Neuronal stem cell (in vitro differentiated cells): ENCODE results near the gene LRIG1.

Source experiments
- DNase-seq: peaks from one replicate; pipeline ENCODE4 v3.0.0-alpha.2; 2013; ENCODE audit warnings: low spot score
- H2AFZ ChIP-seq: one replicate; pipeline ENCODE4 v1.6.1; 2013; ENCODE audit warnings: mild to moderate bottlenecking, low read length, inconsistent platforms
- H2AK5ac ChIP-seq: 2 replicates; pipeline ENCODE4 v1.6.1; 2013; ENCODE audit warnings: low read depth, mild to moderate bottlenecking, inconsistent platforms, low read length, moderate library complexity, mixed read lengths
- H2BK120ac ChIP-seq: 2 replicates; pipeline ENCODE4 v1.6.1; 2013; ENCODE audit warnings: low read depth, mild to moderate bottlenecking, inconsistent platforms, low read length, moderate library complexity, mixed read lengths
- H2BK12ac ChIP-seq: one replicate; pipeline ENCODE4 v1.6.1; 2013; ENCODE audit warnings: low read length, inconsistent platforms
- H2BK15ac ChIP-seq: 2 replicates; pipeline ENCODE4 v1.6.1; 2013; ENCODE audit warnings: mild to moderate bottlenecking, low read length, inconsistent platforms, mixed read lengths
- H2BK5ac ChIP-seq: one replicate; pipeline ENCODE4 v1.6.1; 2013; ENCODE audit warnings: inconsistent platforms, mild to moderate bottlenecking, low read length, moderate library complexity
- H3K14ac ChIP-seq: one replicate; pipeline ENCODE4 v1.6.1; 2013; ENCODE audit warnings: low read length, inconsistent platforms
- H3K18ac ChIP-seq: 2 replicates; pipeline ENCODE4 v1.6.1; 2013; ENCODE audit warnings: low read length, inconsistent platforms
- H3K23ac ChIP-seq: 2 replicates; pipeline ENCODE4 v1.6.1; 2013; ENCODE audit warnings: low read depth, mild to moderate bottlenecking, mixed read lengths, low read length, inconsistent platforms; ENCODE audit not compliant: poor library complexity
- H3K27ac ChIP-seq: replicated peaks from 3 replicates; pipeline ENCODE4 v1.5.1; 2013; ENCODE audit warnings: low read length, inconsistent platforms
- H3K27me3 ChIP-seq, 3 experiments: 2 replicates each; pipeline ENCODE4 v1.6.1; 2013; ENCODE audit warnings: low read length in 3 of 3, mild to moderate bottlenecking in 2 of 3, inconsistent platforms in 1 of 3, low read depth in 1 of 3, mixed read lengths in 1 of 3, moderate library complexity in 1 of 3; ENCODE audit not compliant: control insufficient read depth in 3 of 3, insufficient read depth in 3 of 3
- H3K36me3 ChIP-seq, 2 donors: replicated peaks in 1 of 2; 2 replicates each; pipeline ENCODE4 v1.6.1; 2013; ENCODE audit warnings: low read length in 2 of 2; ENCODE audit not compliant: control insufficient read depth in 2 of 2, insufficient read depth in 2 of 2
- H3K4ac ChIP-seq: 2 replicates; pipeline ENCODE4 v1.6.1; 2013; ENCODE audit warnings: inconsistent platforms, mild to moderate bottlenecking, low read length, moderate library complexity
- H3K4me1 ChIP-seq, 2 donors: 1 replicate in 1 of 2; 2 replicates in 1 of 2; pipeline ENCODE4 v1.6.1; 2013; ENCODE audit warnings: low read length in 2 of 2, low read depth in 1 of 2; ENCODE audit not compliant: control insufficient read depth in 2 of 2, insufficient read depth in 1 of 2
- H3K4me2 ChIP-seq: one replicate; pipeline ENCODE4 v1.6.1; 2013; ENCODE audit warnings: mild to moderate bottlenecking, low read length, inconsistent platforms; ENCODE audit not compliant: insufficient read depth, poor library complexity, severe bottlenecking
- H3K4me3 ChIP-seq, 2 donors: 2 replicates each; pipeline ENCODE4 v1.5.1; 2013; ENCODE audit warnings: low read length in 2 of 2, mild to moderate bottlenecking in 2 of 2, inconsistent platforms in 1 of 2, moderate library complexity in 1 of 2
- H3K79me1 ChIP-seq: one replicate; pipeline ENCODE4 v1.6.1; 2013; ENCODE audit warnings: low read depth, mild to moderate bottlenecking, inconsistent platforms, low read length, moderate library complexity
- H3K9ac ChIP-seq: one replicate; pipeline ENCODE4 v1.6.1; 2013; ENCODE audit warnings: mild to moderate bottlenecking, low read depth, low read length, inconsistent platforms; ENCODE audit not compliant: poor library complexity
- H3K9me3 ChIP-seq, 2 donors: replicated peaks in 1 of 2; 2 replicates each; pipeline versions ENCODE3 to v1.6.1; 2013; ENCODE audit warnings: low read length in 2 of 2, mild to moderate bottlenecking in 2 of 2, inconsistent platforms in 1 of 2, low read depth in 1 of 2, mixed read lengths in 1 of 2, moderate library complexity in 1 of 2; ENCODE audit not compliant: control insufficient read depth in 2 of 2, insufficient read depth in 1 of 2
- H4K8ac ChIP-seq: one replicate; pipeline ENCODE4 v1.6.1; 2013; ENCODE audit warnings: low read depth, mild to moderate bottlenecking, inconsistent platforms, low read length, moderate library complexity
- H4K91ac ChIP-seq: one replicate; pipeline ENCODE4 v1.6.1; 2013; ENCODE audit warnings: low read length, low read depth, mild to moderate bottlenecking, inconsistent platforms; ENCODE audit not compliant: poor library complexity
- WGBS, 2 donors: extraction: QIAGEN DNeasy Blood & Tissue Kit; methylation state at CpG; one replicate each; pipeline ENCODE4 v1.1.7; 2013; ENCODE audit warnings: missing lambda C conversion rate in 2 of 2, mixed read lengths in 1 of 2; ENCODE audit not compliant: insufficient read length in 2 of 2, insufficient replicate concordance in 1 of 2; ENCODE audit errors: extremely low coverage in 2 of 2; 5-methylcytosine and 5-hydroxymethylcytosine counted together

LRIG1 gene

GRCh38 chr3:66390013-66390412 lies 110.8 kb downstream of the LRIG1 start:
- DNase-seq = no peak
- H3K18ac ChIP-seq = no peak overlapping the region
- peaks cover 51 to 98% of the 10 kb centered on the region in 2 donors for H3K36me3 ChIP-seq
- no peak overlapping the region for H2AK5ac ChIP-seq
- no peak overlapping the region for H4K8ac ChIP-seq
- H3K23ac ChIP-seq = no peak overlapping the region
- peaks cover 3 to 40% of the 10 kb centered on the region in 2 donors for H3K9me3 ChIP-seq
- no peak overlapping the region for H2BK12ac ChIP-seq
- H3K9ac ChIP-seq = no peak overlapping the region
- no peak overlapping the region for H2BK15ac ChIP-seq
- no peak overlapping the region for H2AFZ ChIP-seq
- H4K91ac ChIP-seq = no peak overlapping the region
- peaks cover 5% of the 10 kb centered on the region for H3K79me1 ChIP-seq
- H3K4me1 ChIP-seq = no peaks in the 10 kb centered on the region
- H3K4me3 ChIP-seq = no peak overlapping the region
- H2BK5ac ChIP-seq = no peak overlapping the region
- H3K4ac ChIP-seq = no peak overlapping the region
- no peak overlapping the region for H2BK120ac ChIP-seq
- H3K27ac ChIP-seq = no peak overlapping the region
- no peak overlapping the region for H3K4me2 ChIP-seq
- no peaks in the 10 kb centered on the region for H3K27me3 ChIP-seq
- no peak overlapping the region for H3K14ac ChIP-seq

- no CpG with 5 or more reads among the region's 7 CpGs for WGBS, 2 donors
- H3K23ac ChIP-seq = no peak overlapping the region
- H3K36me3 ChIP-seq = peaks cover 53 to 98% of the 10 kb centered on the region in 2 donors
- no peak overlapping the region for H3K4ac ChIP-seq
- peaks cover 6 to 42% of the 10 kb centered on the region in 2 donors for H3K9me3 ChIP-seq
- H2AK5ac ChIP-seq = no peak overlapping the region
- no peak overlapping the region for H3K9ac ChIP-seq
- no peak overlapping the region for H3K14ac ChIP-seq
- H2BK15ac ChIP-seq = no peak overlapping the region
- H3K4me2 ChIP-seq = no peak overlapping the region
- no peak overlapping the region for H3K27ac ChIP-seq
- H2BK120ac ChIP-seq = no peak overlapping the region
- H4K8ac ChIP-seq = no peak overlapping the region
- H2AFZ ChIP-seq = no peak overlapping the region
- no peaks in the 10 kb centered on the region for H3K27me3 ChIP-seq
- H3K4me3 ChIP-seq = no peak overlapping the region
- no peak overlapping the region for H2BK12ac ChIP-seq
- DNase-seq = no peak
- H4K91ac ChIP-seq = no peak overlapping the region
- H3K79me1 ChIP-seq = peaks cover 8% of the 10 kb centered on the region
- no peak overlapping the region for H3K18ac ChIP-seq
- no peak overlapping the region for H2BK5ac ChIP-seq
- no peaks in the 10 kb centered on the region for H3K4me1 ChIP-seq
These were observed 113.7 kb downstream of the LRIG1 start for GRCh38 chr3:66386925-66387650.

- peaks cover 8% of the 10 kb centered on the region for H3K79me1 ChIP-seq
- no peak overlapping the region for H3K27ac ChIP-seq
- H2BK12ac ChIP-seq = no peak overlapping the region
- H3K4me1 ChIP-seq = no peaks in the 10 kb centered on the region
- no peak overlapping the region for H3K23ac ChIP-seq
- H4K8ac ChIP-seq = no peak overlapping the region
- H2BK5ac ChIP-seq = no peak overlapping the region
- H2AFZ ChIP-seq = no peak overlapping the region
- WGBS, 2 donors = no CpG with 5 or more reads among the region's 12 CpGs
- H3K14ac ChIP-seq = no peak overlapping the region
- H3K4me2 ChIP-seq = no peak overlapping the region
- peak overlapping the region in 1 of 2 donors; percentile 12 for H3K4me3 ChIP-seq
- DNase-seq = no peak
- no peak overlapping the region for H4K91ac ChIP-seq
- peaks cover 58 to 98% of the 10 kb centered on the region in 2 donors for H3K36me3 ChIP-seq
- H2AK5ac ChIP-seq = no peak overlapping the region
- no peak overlapping the region for H3K18ac ChIP-seq
- no peak overlapping the region for H2BK15ac ChIP-seq
- no peak overlapping the region for H2BK120ac ChIP-seq
- H3K9me3 ChIP-seq = peaks cover 6 to 42% of the 10 kb centered on the region in 2 donors
- H3K4ac ChIP-seq = no peak overlapping the region
- no peaks in the 10 kb centered on the region for H3K27me3 ChIP-seq
- no peak overlapping the region for H3K9ac ChIP-seq
These were observed 114.6 kb downstream of the LRIG1 start for GRCh38 chr3:66386011-66386924.

- H2BK15ac ChIP-seq = no peak overlapping the region
- no peak overlapping the region for H4K91ac ChIP-seq
- peaks cover 68 to 98% of the 10 kb centered on the region in 2 donors for H3K36me3 ChIP-seq
- H3K4me3 ChIP-seq = no peak overlapping the region
- DNase-seq = no peak
- H2AK5ac ChIP-seq = no peak overlapping the region
- no peak overlapping the region for H3K9ac ChIP-seq
- no peak overlapping the region for H3K18ac ChIP-seq
- H2AFZ ChIP-seq = no peak overlapping the region
- peaks cover 0 to under 1% of the 10 kb centered on the region in 2 donors for H3K4me1 ChIP-seq
- peaks cover 8% of the 10 kb centered on the region for H3K79me1 ChIP-seq
- H3K27me3 ChIP-seq = no peaks in the 10 kb centered on the region
- H3K4ac ChIP-seq = no peak overlapping the region
- H3K14ac ChIP-seq = no peak overlapping the region
- no peak overlapping the region for H3K27ac ChIP-seq
- no peak overlapping the region for H3K23ac ChIP-seq
- no peak overlapping the region for H3K4me2 ChIP-seq
- no peak overlapping the region for H4K8ac ChIP-seq
- H2BK5ac ChIP-seq = no peak overlapping the region
- H2BK120ac ChIP-seq = no peak overlapping the region
- H3K9me3 ChIP-seq = peaks cover 6 to 42% of the 10 kb centered on the region in 2 donors
- H2BK12ac ChIP-seq = no peak overlapping the region
These were observed 115.8 kb downstream of the LRIG1 start for GRCh38 chr3:66385066-66385465.
